HUES48 (cell line): Measurements from ENCODE around the gene FREM2.
A peak's percentile ranks its signal among the peaks of the same experiment; 100 is the strongest.

Experiments used
- H3K27ac ChIP-seq: one replicate; pipeline ENCODE4 v1.7.0; 2013; ENCODE audit warnings: low read depth, low read length, inconsistent platforms
- H3K27me3 ChIP-seq: 2 replicates; pipeline ENCODE4 v1.6.1; 2013; ENCODE audit warnings: mild to moderate bottlenecking, low read length; ENCODE audit not compliant: control insufficient read depth, insufficient read depth
- H3K36me3 ChIP-seq: 2 replicates; pipeline ENCODE4 v1.6.1; 2013; ENCODE audit warnings: low read length; ENCODE audit not compliant: control insufficient read depth, insufficient read depth
- H3K4me1 ChIP-seq: 2 replicates; pipeline ENCODE4 v1.6.1; 2013; ENCODE audit warnings: mild to moderate bottlenecking, low read length; ENCODE audit not compliant: control insufficient read depth, insufficient read depth
- H3K4me3 ChIP-seq: 2 replicates; pipeline ENCODE4 v1.5.1; 2013; ENCODE audit warnings: mild to moderate bottlenecking, low read depth, low read length
- H3K9ac ChIP-seq: 2 replicates; pipeline ENCODE4 v1.6.1; 2013; ENCODE audit warnings: mild to moderate bottlenecking, low read depth, low read length, moderate library complexity
- H3K9me3 ChIP-seq: 2 replicates; pipeline ENCODE4 v1.6.1; 2013; ENCODE audit warnings: low read length; ENCODE audit not compliant: control insufficient read depth, insufficient read depth

FREM2 gene

GRCh38 chr13:38686577-38687245 is at the start of gene FREM2:
Gene FREM2, plus strand, starts transcription at chr13:38687077. Its CDS starts 268 bp downstream, at chr13:38687345.
- Histone ChIP-seq H3K9me3 (no peaks in the 10 kb centered on the region), H3K27me3 (peaks cover 16% of the 10 kb centered on the region), H3K27ac (peak within 1 kb of the TSS; percentile 74), H3K4me3 (peak within 1 kb of the TSS; percentile 73), H3K36me3 (peaks cover 11% of the 10 kb centered on the region; the same call in 1 of the 2 replicates), H3K9ac (peak within 1 kb of the TSS; percentile 48; the same call in 1 of the 2 replicates), H3K4me1 (0 out of 2 replicates have a peak, but pooled peaks cover 9% of the 10 kb centered on the region)

GRCh38 chr13:38637576-38637975 is 49.3 kb upstream of the FREM2 start:
- Histone ChIP-seq H3K9me3 (no peaks in the 10 kb centered on the region), H3K27ac (no peak overlapping the region), H3K4me1 (no peaks in the 10 kb centered on the region), H3K27me3 (no peaks in the 10 kb centered on the region), H3K36me3 (no peaks in the 10 kb centered on the region), H3K4me3 (no peak overlapping the region), H3K9ac (no peak overlapping the region)

GRCh38 chr13:38641164-38641948 is 45.5 kb upstream of the FREM2 start:
- H3K27me3 ChIP-seq: no peaks in the 10 kb centered on the region
- no peaks in the 10 kb centered on the region for H3K9me3 ChIP-seq
- no peak overlapping the region for H3K27ac ChIP-seq
- no peak overlapping the region for H3K4me3 ChIP-seq
- H3K36me3 ChIP-seq: no peaks in the 10 kb centered on the region
- H3K4me1 ChIP-seq: no peaks in the 10 kb centered on the region
- no peak overlapping the region for H3K9ac ChIP-seq

- Histone ChIP-seq H3K9me3 (no peaks in the 10 kb centered on the region), H3K27ac (no peak overlapping the region), H3K9ac (no peak overlapping the region), H3K4me1 (peaks cover 22% of the 10 kb centered on the region), H3K27me3 (no peaks in the 10 kb centered on the region), H3K36me3 (no peaks in the 10 kb centered on the region), H3K4me3 (no peak overlapping the region)
Measured at GRCh38 chr13:38647312-38647711, 39.6 kb upstream of the FREM2 start.

- no peak overlapping the region for H3K9ac ChIP-seq
Measured at GRCh38 chr13:38648912-38649311, 38.0 kb upstream of the FREM2 start.

GRCh38 chr13:38656699-38657098 is 30.2 kb upstream of the FREM2 start:
- Histone ChIP-seq H3K4me3 (no peak overlapping the region), H3K9ac (no peak overlapping the region), H3K36me3 (no peaks in the 10 kb centered on the region), H3K9me3 (no peaks in the 10 kb centered on the region), H3K27me3 (no peaks in the 10 kb centered on the region), H3K27ac (no peak overlapping the region), H3K4me1 (no peaks in the 10 kb centered on the region)

More at GRCh38 chr13:38648912-38649311, 38.0 kb upstream of the FREM2 start:
- Histone ChIP-seq H3K27me3 (no peaks in the 10 kb centered on the region), H3K4me1 (peaks cover 22% of the 10 kb centered on the region), H3K9me3 (no peaks in the 10 kb centered on the region), H3K27ac (no peak overlapping the region), H3K4me3 (no peak overlapping the region), H3K36me3 (no peaks in the 10 kb centered on the region)

- Histone ChIP-seq H3K27ac (no peak overlapping the region), H3K27me3 (no peaks in the 10 kb centered on the region), H3K36me3 (no peaks in the 10 kb centered on the region), H3K9ac (no peak overlapping the region), H3K4me3 (no peak overlapping the region), H3K9me3 (no peaks in the 10 kb centered on the region), H3K4me1 (no peaks in the 10 kb centered on the region)
Measured at GRCh38 chr13:38657191-38657590, 29.7 kb upstream of the FREM2 start.

GRCh38 chr13:38658906-38659305 is 28.0 kb upstream of the FREM2 start:
- no peak overlapping the region for H3K4me3 ChIP-seq

GRCh38 chr13:38661010-38661675 is 25.7 kb upstream of the FREM2 start:
- Histone ChIP-seq H3K4me1 (no peaks in the 10 kb centered on the region), H3K9ac (no peak overlapping the region), H3K36me3 (no peaks in the 10 kb centered on the region), H3K9me3 (no peaks in the 10 kb centered on the region), H3K27me3 (no peaks in the 10 kb centered on the region), H3K4me3 (no peak overlapping the region), H3K27ac (no peak overlapping the region)

More at GRCh38 chr13:38658906-38659305, 28.0 kb upstream of the FREM2 start:
- Histone ChIP-seq H3K27ac (no peak overlapping the region), H3K27me3 (no peaks in the 10 kb centered on the region), H3K36me3 (no peaks in the 10 kb centered on the region), H3K4me1 (no peaks in the 10 kb centered on the region), H3K9me3 (no peaks in the 10 kb centered on the region), H3K9ac (no peak overlapping the region)

- Histone ChIP-seq H3K4me3 (no peak overlapping the region), H3K36me3 (no peaks in the 10 kb centered on the region), H3K4me1 (no peaks in the 10 kb centered on the region), H3K9me3 (no peaks in the 10 kb centered on the region), H3K9ac (no peak overlapping the region), H3K27ac (no peak overlapping the region), H3K27me3 (no peaks in the 10 kb centered on the region)
Measured at GRCh38 chr13:38662362-38662761, 24.5 kb upstream of the FREM2 start.

- Histone ChIP-seq H3K27ac (no peak overlapping the region), H3K27me3 (no peaks in the 10 kb centered on the region), H3K9me3 (no peaks in the 10 kb centered on the region), H3K9ac (no peak overlapping the region), H3K4me1 (no peaks in the 10 kb centered on the region), H3K36me3 (no peaks in the 10 kb centered on the region), H3K4me3 (no peak overlapping the region)
Measured at GRCh38 chr13:38664906-38665305, 22.0 kb upstream of the FREM2 start.
